Astrocyte (in vitro differentiated cells and primary cell): ENCODE data around the gene HSPG2.

Experiments used
- CTCF ChIP-seq: IDR thresholded peaks from 2 replicates; pipeline ENCODE4 v1.5.1; 2011; ENCODE audit warnings: low read depth, mild to moderate bottlenecking, inconsistent platforms, low read length, moderate library complexity; ENCODE audit not compliant: insufficient read depth
- EZH2 ChIP-seq: IDR thresholded peaks from 2 replicates; pipeline ENCODE4 v1.6.1; 2012; ENCODE audit warnings: mild to moderate bottlenecking, low read length, inconsistent platforms; ENCODE audit not compliant: insufficient read depth

DNA sequence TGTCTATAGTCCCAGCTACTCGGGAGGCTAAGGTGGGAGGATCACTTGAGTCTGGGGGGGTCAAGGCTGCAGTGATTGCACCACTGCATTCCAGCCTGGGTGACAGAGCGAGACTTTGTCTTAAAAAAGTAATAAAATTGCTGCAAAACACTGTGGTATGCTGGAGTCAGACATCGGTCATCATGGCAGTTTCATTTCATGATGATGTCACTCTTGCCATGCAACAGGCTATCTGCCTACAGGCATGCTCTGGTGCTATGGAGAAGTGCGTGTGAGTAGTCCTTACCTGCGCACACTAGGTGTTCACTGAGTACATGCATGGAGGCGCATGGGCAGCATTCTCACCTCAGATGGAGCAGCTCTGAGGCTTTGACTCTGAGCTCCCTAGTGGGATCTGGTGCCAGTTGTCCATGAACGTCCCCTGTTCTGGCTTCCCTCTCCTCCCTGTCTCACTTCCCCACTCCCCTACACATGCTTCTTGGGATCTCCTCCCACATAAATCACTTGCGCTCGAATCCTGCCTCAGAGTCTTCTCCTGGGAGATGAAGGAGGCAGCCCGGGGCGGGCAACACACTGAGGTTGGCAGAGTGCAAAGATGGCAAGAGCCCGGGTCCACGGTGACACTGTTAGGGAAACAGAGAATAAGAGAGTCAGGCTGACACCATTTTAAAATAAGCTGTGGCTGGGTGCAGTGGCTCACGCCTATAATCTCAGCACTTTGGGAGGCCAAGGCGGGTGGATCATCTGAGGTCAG is 29.3 kb upstream of the HSPG2 start:
- TF ChIP-seq CTCF = no peak
- no peak for TF ChIP-seq EZH2
